Panc1 (cell line): ENCODE data around the gene TTC28.

Experiments
- CTCF ChIP-seq: fragments of 450-650 bp; IDR thresholded peaks from 2 replicates; pipeline ENCODE4 v1.5.1; 2017; ENCODE audit warnings: mild to moderate bottlenecking
- POLR2AphosphoS5 ChIP-seq: IDR thresholded peaks from 2 replicates; pipeline ENCODE4 v1.6.1; 2012; ENCODE audit warnings: mild to moderate bottlenecking, low read depth, low read length, moderate library complexity
- SIN3A ChIP-seq: IDR thresholded peaks from 2 replicates; pipeline ENCODE4 v1.6.1; 2012; ENCODE audit warnings: low read depth, mild to moderate bottlenecking, low read length, moderate library complexity, borderline replicate concordance; ENCODE audit not compliant: insufficient read depth
- TCF7L2 ChIP-seq: IDR thresholded peaks from 2 replicates; pipeline ENCODE4 v1.6.1; 2011; ENCODE audit warnings: mild to moderate bottlenecking, low read depth, low read length, inconsistent platforms

GRCh38 chr22:28044546-28045173 is 635.0 kb downstream of the TTC28 start:
- TF ChIP-seq CTCF (no peak), TCF7L2 (no peak), POLR2AphosphoS5 (no peak), SIN3A (no peak)
